K562 (cell line): ENCODE results near the gene XRRA1. TPM values are rescaled to one million over a fixed set of nuclear protein-coding genes. Genes with fewer than 3 reads are reported as not detected.

ENCODE experiments used
- AFF4 ChIP-seq: sonication (generic); formaldehyde crosslinking; IDR thresholded peaks from 2 replicates; pipeline ENCODE4 v1.8.0; 2023; ENCODE audit warnings: mild to moderate bottlenecking, missing genetic modification reagents
- ARHGAP35 ChIP-seq: fragments of 450-650 bp; IDR thresholded peaks from 2 replicates; pipeline ENCODE4 v1.6.1; 2018; ENCODE audit not compliant: partially characterized antibody
- ATF1 ChIP-seq, 2 experiments: fragments of 450-650 bp in 1 of 2; IDR thresholded peaks; 2 replicates each; pipeline ENCODE4 v1.6.1; 2016; ENCODE audit warnings: missing compliant biosample characterization in 1 of 2, missing genetic modification characterization in 1 of 2
- BHLHE40 ChIP-seq: IDR thresholded peaks from 2 replicates; pipeline ENCODE4 v1.6.1; 2011; ENCODE audit warnings: low read length, improper control_type of control experiment
- CCAR2 ChIP-seq: fragments of 200-400 bp; formaldehyde crosslinking; IDR thresholded peaks from 2 replicates; pipeline ENCODE4 v1.6.1; 2017; ENCODE audit warnings: mild to moderate bottlenecking, low read depth, low read length
- CHCHD3 ChIP-seq: fragments of 250-450 bp; sonication (Bioruptor Pico); IDR thresholded peaks from 2 replicates; pipeline ENCODE4 v2.1.2; 2022; ENCODE audit warnings: mild to moderate bottlenecking
- CREB1 ChIP-seq, 2 experiments: sonication (generic) in 1 of 2; formaldehyde crosslinking in 1 of 2; IDR thresholded peaks; 2 replicates each; pipeline versions ENCODE4 v1.6.1 to v1.8.0; 2012 to 2022; ENCODE audit warnings: inconsistent platforms in 1 of 2, mild to moderate bottlenecking in 1 of 2, missing genetic modification reagents in 1 of 2, moderate library complexity in 1 of 2
- KLF16 ChIP-seq: IDR thresholded peaks from 2 replicates; pipeline ENCODE4 v1.6.1; 2016; ENCODE audit warnings: antibody characterized with exemption
- NCOA6 ChIP-seq: fragments of 450-650 bp; IDR thresholded peaks from 2 replicates; pipeline ENCODE4 v1.6.1; 2017; ENCODE audit warnings: mild to moderate bottlenecking
- NR0B1 ChIP-seq: fragments of 450-650 bp; IDR thresholded peaks from one replicate; pipeline ENCODE4 v1.6.1; 2018; ENCODE audit warnings: mild to moderate bottlenecking, moderate library complexity; ENCODE audit not compliant: partially characterized antibody
- NRF1 ChIP-seq, 2 experiments: fragments of 450-650 bp; IDR thresholded peaks in 1 of 2; conservative IDR thresholded peaks in 1 of 2; 2 replicates each; pipeline ENCODE4 v1.6.1; 2014; ENCODE audit warnings: mild to moderate bottlenecking in 2 of 2
- RBM39 ChIP-seq: fragments of 200-400 bp; formaldehyde crosslinking; optimal IDR thresholded peaks from 2 replicates; pipeline ENCODE3; 2018; ENCODE audit warnings: low read depth, low read length
- RFX5 ChIP-seq: IDR thresholded peaks from 2 replicates; pipeline ENCODE4 v1.6.1; 2011; ENCODE audit warnings: low read depth, mild to moderate bottlenecking, improper control_type of control experiment, low read length
- SIRT6 ChIP-seq: IDR thresholded peaks from one replicate; pipeline ENCODE4 v1.6.1; 2012; ENCODE audit warnings: low read depth, mild to moderate bottlenecking, control low read depth, inconsistent platforms, low read length, moderate library complexity
- TCF3 ChIP-seq: sonication (generic); formaldehyde crosslinking; IDR thresholded peaks from 2 replicates; pipeline ENCODE4 v1.4.0; 2020; ENCODE audit warnings: mild to moderate bottlenecking, missing genetic modification reagents
- TSC22D4 ChIP-seq: fragments of 450-650 bp; IDR thresholded peaks from 2 replicates; pipeline ENCODE4 v1.6.1; 2016; ENCODE audit warnings: missing genetic modification characterization, missing biosample characterization, control low read depth
- ZNF146 ChIP-seq: IDR thresholded peaks from one replicate; pipeline ENCODE4 v1.6.1; 2018; ENCODE audit warnings: missing compliant biosample characterization; ENCODE audit not compliant: unreplicated experiment
- ZNF277 ChIP-seq: fragments of 250-450 bp; sonication (Bioruptor Pico); IDR thresholded peaks from 2 replicates; pipeline ENCODE4 v1.8.0; 2022; ENCODE audit warnings: inconsistent platforms, mild to moderate bottlenecking, moderate library complexity, borderline replicate concordance
- ZNF512 ChIP-seq: IDR thresholded peaks from 2 replicates; pipeline ENCODE4 v1.6.1; 2016; ENCODE audit warnings: missing genetic modification characterization, missing compliant biosample characterization
- polyA plus RNA-seq, 8 experiments: library from polyadenylated mRNA; depleted of rRNA in 4 of 8; stranded (reverse) in 5 of 8; unstranded in 3 of 8; fragments of >200 nt; fragmentation: Nextera tagmentation in 2 of 8; fragmentation: Illumina TruSeq in 1 of 8; extraction: Ambion mirVana in 2 of 8; extraction: Trizol in 1 of 8; gene quantifications; 2 replicates each; pipeline versions ENCODE4 v1.2.1 to v1.2.3, GENCODE V29; 2011 to 2014; ENCODE audit warnings: inconsistent platforms in 1 of 8, missing spikeins in 1 of 8
- total RNA-seq, 7 experiments: library from RNA; depleted of rRNA in 6 of 7; stranded (reverse); fragments of >200 nt in 6 of 7; fragmentation: Illumina TruSeq in 2 of 7; extraction: Trizol in 2 of 7; gene quantifications; 2 replicates each; pipeline versions ENCODE4 v1.2.1 to v1.2.3, GENCODE V29; 2011 to 2021; ENCODE audit warnings: low replicate concordance in 1 of 7

The XRRA1 gene
- total and polyA plus RNA-seq, 9 of the 15 experiments (the other 6 are each of a cell fraction or from before 2014, with no cell fraction given) = 5.0 to 22.5 (median 16.0) TPM

- TF ChIP-seq CREB1 (IDR thresholded peaks at IDR 0.05) = peak; percentile 94
- peak; percentile 96 for TF ChIP-seq CREB1 (CRISPR knock-in tag; IDR thresholded peaks at IDR 0.05)
- TF ChIP-seq ARHGAP35 = no peak
- no peak; the same call in 1 of the 2 replicates for TF ChIP-seq TCF3
- TF ChIP-seq NCOA6 = peak; percentile 100
- TF ChIP-seq RBM39 = no peak
- TF ChIP-seq NRF1 (conservative IDR thresholded peaks at IDR 0.05 in 1 of 2, IDR thresholded peaks at IDR 0.05 in 1 of 2) = peak; percentile 66 to 75
- no peak for TF ChIP-seq CCAR2
- TF ChIP-seq ZNF146 (CRISPR knock-in tag) = no peak
- TF ChIP-seq NR0B1 = no peak
- TF ChIP-seq ZNF277 = no peak
- no peak for TF ChIP-seq RFX5
- TF ChIP-seq TSC22D4 = no peak
- TF ChIP-seq ATF1 (CRISPR knock-in tag; IDR thresholded peaks at IDR 0.05) = no peak; the same call in none of the 2 replicates
- TF ChIP-seq ATF1 (tag; IDR thresholded peaks at IDR 0.05) = peak; percentile 97
- TF ChIP-seq SIRT6 = no peak
- TF ChIP-seq KLF16 = no peak
- TF ChIP-seq AFF4 (CRISPR knock-in tag) = peak; percentile 75; the same call in 1 of the 2 replicates
- TF ChIP-seq ZNF512 = no peak
- no peak for TF ChIP-seq CHCHD3 (CRISPR knock-in tag)
- TF ChIP-seq BHLHE40 = no peak
Measured at GRCh38 chr11:74948898-74949752, at the start of gene XRRA1, which contains the start of gene SPCS2 (continued).
